Neural crest cell (in vitro differentiated cells): ENCODE data around the gene AMIGO2. TPM values are rescaled to one million over a fixed set of nuclear protein-coding genes. Genes with fewer than 3 reads are reported as not detected.
"Not testable (repeated sequence)": the region's sequence is repeated elsewhere in the genome, so short reads cannot be mapped to it uniquely, and the experiment has no call there.

ENCODE experiments used
- DNase-seq: peaks from one replicate; pipeline ENCODE4 v3.0.0; 2021; ENCODE audit warnings: low read depth, mixed read lengths, low spot score
- H3K27ac Mint-ChIP-seq: one replicate; pipeline ENCODE4 v1.8.0; 2021; ENCODE audit warnings: mild to moderate bottlenecking, mixed read lengths; ENCODE audit not compliant: unreplicated experiment
- H3K27me3 Mint-ChIP-seq: 2 replicates; pipeline ENCODE4 v1.8.0; 2021; ENCODE audit warnings: low read depth, mild to moderate bottlenecking, mixed read lengths
- H3K36me3 Mint-ChIP-seq: 2 replicates; pipeline ENCODE4 v1.8.0; 2021; ENCODE audit warnings: low read depth, mild to moderate bottlenecking, mixed read lengths
- H3K4me1 Mint-ChIP-seq: 2 replicates; pipeline ENCODE4 v1.8.0; 2021; ENCODE audit warnings: mixed read lengths
- H3K4me3 Mint-ChIP-seq: one replicate; pipeline ENCODE4 v1.8.0; 2021; ENCODE audit warnings: mild to moderate bottlenecking, mixed read lengths
- H3K9me3 Mint-ChIP-seq: 2 replicates; pipeline ENCODE4 v1.8.0; 2021; ENCODE audit warnings: mixed read lengths
- CTCF ChIP-seq: fragments of 200-600 bp; sonication (generic); conservative IDR thresholded peaks from 2 replicates; pipeline ENCODE4 v1.5.0; 2021; ENCODE audit warnings: antibody characterized with exemption, mild to moderate bottlenecking
- total RNA-seq: library from RNA; stranded (reverse); gene quantifications from 2 replicates; pipeline ENCODE4 v1.2.1, GENCODE V29; 2021

AMIGO2 gene
- total RNA-seq, 1 donor from 2014 or later, result 5.4 TPM

GRCh38 chr12:47121146-47121545 is 41.4 kb upstream of the AMIGO2 start:
- TF ChIP-seq CTCF, result no peak

GRCh38 chr12:47120736-47121135 is 41.0 kb upstream of the AMIGO2 start:
- H3K4me3 Mint-ChIP-seq, result no peak overlapping the region
- peaks cover 24% of the 10 kb centered on the region for H3K4me1 Mint-ChIP-seq
- TF ChIP-seq CTCF, result no peak
- H3K36me3 Mint-ChIP-seq, result no peaks in the 10 kb centered on the region
- peaks cover 3% of the 10 kb centered on the region for H3K9me3 Mint-ChIP-seq
- H3K27ac Mint-ChIP-seq, result no peak overlapping the region
- H3K27me3 Mint-ChIP-seq, result no peaks in the 10 kb centered on the region
- no peak for DNase-seq

More at GRCh38 chr12:47121146-47121545, 41.4 kb upstream of the AMIGO2 start:
- no peak for DNase-seq
- peaks cover 24% of the 10 kb centered on the region for H3K4me1 Mint-ChIP-seq
- H3K27me3 Mint-ChIP-seq, result no peaks in the 10 kb centered on the region
- no peak overlapping the region for H3K4me3 Mint-ChIP-seq
- H3K27ac Mint-ChIP-seq, result no peak overlapping the region
- H3K9me3 Mint-ChIP-seq, result peaks cover 3% of the 10 kb centered on the region
- H3K36me3 Mint-ChIP-seq, result no peaks in the 10 kb centered on the region

DNA sequence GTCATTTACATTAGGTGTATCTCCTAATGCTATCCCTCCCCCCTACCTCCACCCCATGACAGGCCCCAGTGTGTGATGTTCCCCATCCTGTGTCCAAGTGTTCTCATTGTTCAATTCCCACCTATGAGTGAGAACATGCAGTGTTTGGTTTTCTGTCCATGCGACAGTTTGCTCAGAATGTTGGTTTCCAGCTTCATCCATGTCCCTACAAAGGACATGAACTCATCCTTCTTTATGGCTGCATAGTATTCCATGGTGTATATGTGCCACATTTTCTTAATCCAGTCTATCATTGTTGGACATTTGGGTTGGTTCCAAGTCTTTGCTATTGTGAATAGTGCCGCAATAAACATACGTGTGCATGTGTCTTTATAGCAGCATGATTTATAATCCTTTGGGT is 37.5 kb upstream of the AMIGO2 start:
- H3K9me3 Mint-ChIP-seq, H3K27ac Mint-ChIP-seq, H3K36me3 Mint-ChIP-seq, DNase-seq, H3K27me3 Mint-ChIP-seq, H3K4me1 Mint-ChIP-seq, H3K4me3 Mint-ChIP-seq: not testable (repeated sequence)

DNA sequence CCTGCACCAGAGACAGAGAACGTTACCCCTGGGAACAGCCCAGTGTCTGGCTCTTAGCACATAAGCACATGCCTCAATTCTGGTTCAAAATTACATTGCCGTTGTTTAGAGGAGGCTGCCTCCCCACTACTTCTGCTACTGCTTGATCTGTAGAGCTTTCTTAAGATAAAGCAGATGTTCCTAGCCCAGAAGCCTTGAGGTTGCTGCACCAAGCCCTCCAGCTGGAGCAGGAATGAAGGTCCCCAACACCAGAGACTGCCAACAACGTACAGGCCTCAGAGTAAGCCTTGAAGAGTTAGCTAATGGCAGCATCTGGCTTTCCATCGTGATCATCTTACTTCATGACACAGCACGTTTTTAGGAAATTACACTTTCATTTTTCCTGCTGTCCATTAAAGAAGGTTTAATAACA is 34.7 kb upstream of the AMIGO2 start:
- Mint-ChIP-seq H3K4me3 (no peak overlapping the region), H3K36me3 (no peaks in the 10 kb centered on the region), H3K4me1 (peaks cover 15% of the 10 kb centered on the region), H3K9me3 (no peaks in the 10 kb centered on the region), H3K27ac (no peak overlapping the region), H3K27me3 (no peaks in the 10 kb centered on the region)
- no peak for TF ChIP-seq CTCF
- DNase-seq, result no peak

- no peak overlapping the region for H3K4me3 Mint-ChIP-seq
- no peaks in the 10 kb centered on the region for H3K36me3 Mint-ChIP-seq
- H3K9me3 Mint-ChIP-seq, result no peaks in the 10 kb centered on the region
- peaks cover 16% of the 10 kb centered on the region for H3K4me1 Mint-ChIP-seq
- H3K27me3 Mint-ChIP-seq, result no peaks in the 10 kb centered on the region
- no peak for DNase-seq
- TF ChIP-seq CTCF, result no peak
- H3K27ac Mint-ChIP-seq, result no peak overlapping the region
Measured at GRCh38 chr12:47112679-47113078, 32.9 kb upstream of the AMIGO2 start.

- Mint-ChIP-seq H3K27ac (no peak overlapping the region), H3K9me3 (no peaks in the 10 kb centered on the region), H3K4me3 (no peak overlapping the region), H3K36me3 (no peaks in the 10 kb centered on the region), H3K4me1 (peaks cover 16% of the 10 kb centered on the region), H3K27me3 (no peaks in the 10 kb centered on the region)
- TF ChIP-seq CTCF, result no peak
- no peak for DNase-seq
Measured at GRCh38 chr12:47111854-47112253, 32.1 kb upstream of the AMIGO2 start.
